Measurements from ENCODE around the gene TMEM74B. TPM values are rescaled to one million over a fixed set of nuclear protein-coding genes. Genes with fewer than 3 reads are reported as not detected.

Gene TMEM74B
- total and polyA plus RNA-seq, 2 of the 8 experiments (the other 6 are each of a cell fraction or from before 2014, with no cell fraction given), result 4.0 to 6.4 TPM

DNA sequence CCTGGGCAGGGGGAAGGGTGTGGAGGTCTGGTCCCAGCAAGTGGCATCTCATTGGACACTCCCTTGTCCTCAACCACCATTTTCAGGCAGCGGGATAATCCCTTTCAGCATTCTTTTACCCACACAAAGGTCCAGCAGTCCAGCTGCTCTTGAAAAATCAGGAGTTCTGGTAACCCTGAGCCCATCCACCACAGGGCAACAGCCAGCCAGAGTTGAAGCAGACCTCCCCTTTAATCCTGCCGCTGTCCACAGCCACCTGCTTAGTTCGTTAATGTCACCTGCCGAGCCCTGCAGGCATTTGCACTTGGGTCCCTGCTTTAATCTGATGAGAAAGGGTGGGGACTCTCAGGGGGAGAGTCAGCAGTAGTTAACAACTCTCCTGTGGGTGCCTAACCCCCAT is 11.1 kb downstream of the TMEM74B start (continued):
- no peak for TF ChIP-seq BCL11A (IDR thresholded peaks at IDR 0.05; ENCODE audit: low read depth in 2 of 2, low read length in 2 of 2)
- TF ChIP-seq YY1 (IDR thresholded peaks at IDR 0.05; ENCODE audit: low read depth, low read length), result no peak
- TF ChIP-seq, protein P1, sequence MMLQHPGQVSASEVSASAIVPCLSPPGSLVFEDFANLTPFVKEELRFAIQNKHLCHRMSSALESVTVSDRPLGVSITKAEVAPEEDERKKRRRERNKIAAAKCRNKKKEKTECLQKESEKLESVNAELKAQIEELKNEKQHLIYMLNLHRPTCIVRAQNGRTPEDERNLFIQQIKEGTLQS (IDR thresholded peaks at IDR 0.05; ENCODE audit: insufficient read depth, low read depth, low read length), result no peak
